ENCODE results near the gene TEX101.
A peak's percentile ranks its signal among the peaks of the same experiment; 100 is the strongest.
"Not testable (repeated sequence)": the region's sequence is repeated elsewhere in the genome, so short reads cannot be mapped to it uniquely, and the experiment has no call there.

The TEX101 gene

DNA sequence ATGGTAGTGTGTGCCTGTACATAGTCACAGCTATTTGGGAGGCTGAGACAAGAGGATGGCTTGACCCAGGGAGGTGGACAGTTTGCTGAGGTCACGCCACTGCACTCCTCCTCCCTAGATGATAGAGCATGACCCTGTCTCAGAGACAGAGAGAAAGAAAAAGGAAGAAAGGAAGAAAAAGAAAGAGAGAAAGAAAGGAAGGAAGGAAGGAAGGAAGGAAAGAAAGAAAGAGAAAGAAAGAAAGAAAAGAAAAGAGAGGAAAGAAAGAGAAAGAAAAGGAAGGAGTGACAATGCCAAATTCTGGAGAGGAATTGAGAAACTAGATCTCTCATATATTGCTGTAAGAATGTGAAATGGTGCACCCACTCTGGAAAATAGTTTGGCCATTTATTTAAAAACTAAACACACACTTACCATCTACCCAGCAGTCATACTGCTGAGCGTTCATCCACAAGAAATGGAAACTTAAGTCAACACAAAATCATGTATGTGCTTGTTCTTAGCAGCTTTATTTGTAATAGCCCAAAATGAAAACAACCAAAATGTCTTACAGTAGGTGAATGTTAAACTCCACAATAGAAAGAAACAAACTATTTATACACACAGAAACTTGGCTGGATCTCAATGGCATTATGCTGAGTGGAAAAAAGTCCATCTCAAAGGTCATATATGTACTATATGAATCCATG lies 7.5 kb downstream of the TEX101 start:
- no peak for DNase-seq

DNA sequence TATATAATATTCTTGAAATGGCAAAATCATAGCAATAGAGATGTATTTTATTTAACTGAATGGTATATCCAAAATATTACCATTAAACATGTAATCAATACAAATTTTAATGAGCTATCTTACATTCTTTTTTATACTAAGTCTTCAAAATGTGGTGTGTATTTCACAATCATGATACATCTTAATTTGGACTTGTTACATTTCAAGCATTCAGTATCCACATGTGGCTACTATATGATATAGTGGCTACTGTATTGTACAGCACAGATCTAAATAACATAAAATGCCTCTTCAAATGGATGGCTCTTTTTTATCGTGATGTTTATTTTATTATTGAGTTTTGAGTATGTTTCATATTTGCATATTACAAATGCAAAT lies 8.0 kb downstream of the TEX101 start:
- no peak for DNase-seq

DNA sequence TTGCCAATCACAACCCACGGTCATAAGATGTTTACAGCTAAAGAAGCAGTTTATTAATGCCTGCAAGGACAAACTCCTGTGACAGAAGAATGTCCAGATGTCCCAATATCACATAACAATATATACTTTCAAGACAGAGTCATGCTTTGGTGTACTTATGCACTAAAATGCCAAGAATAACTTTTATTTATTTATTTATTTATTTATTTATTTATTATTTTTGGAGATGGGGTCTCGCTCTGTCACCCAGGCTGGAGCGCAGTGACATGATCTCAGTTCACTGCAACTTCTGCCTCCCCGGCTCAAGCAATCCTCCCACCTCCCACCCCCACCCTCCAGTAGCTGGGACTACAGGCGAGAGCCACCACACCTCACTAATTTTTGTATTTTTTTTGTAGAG lies 9.1 kb downstream of the TEX101 start:
- no peak for DNase-seq

GRCh38 chr19:43425567-43426392 lies 11.1 kb downstream of the TEX101 start:
- DNase-seq, result no peak

- no peak for DNase-seq
Observed at GRCh38 chr19:43429395-43429794, 14.7 kb downstream of the TEX101 start.

GRCh38 chr19:43430142-43430710 lies 15.5 kb downstream of the TEX101 start:
- DNase-seq, result no peak

DNA sequence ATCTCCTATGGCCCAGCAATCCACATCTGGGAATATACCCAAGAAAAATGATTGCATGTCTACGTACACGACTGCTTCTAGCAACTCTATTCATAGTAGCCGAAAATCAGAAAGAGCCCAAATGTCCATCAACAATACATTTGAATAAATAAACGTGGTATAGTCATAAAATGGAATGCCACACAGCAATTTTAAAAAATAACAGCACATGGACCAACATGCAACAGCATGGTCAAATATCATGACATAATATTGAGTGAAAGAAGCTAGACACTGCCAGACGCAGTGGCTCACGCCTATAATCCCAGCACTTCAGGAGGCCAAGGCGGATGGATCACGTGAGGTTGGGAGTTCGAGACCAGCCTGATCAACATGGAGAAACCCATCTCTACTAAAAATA lies 16.3 kb downstream of the TEX101 start:
- no peak for DNase-seq

- no peak for DNase-seq
Observed at GRCh38 chr19:43433358-43433673, 18.6 kb downstream of the TEX101 start.

GRCh38 chr19:43433689-43434088 lies 19.0 kb downstream of the TEX101 start:
- DNase-seq, result no peak

DNA sequence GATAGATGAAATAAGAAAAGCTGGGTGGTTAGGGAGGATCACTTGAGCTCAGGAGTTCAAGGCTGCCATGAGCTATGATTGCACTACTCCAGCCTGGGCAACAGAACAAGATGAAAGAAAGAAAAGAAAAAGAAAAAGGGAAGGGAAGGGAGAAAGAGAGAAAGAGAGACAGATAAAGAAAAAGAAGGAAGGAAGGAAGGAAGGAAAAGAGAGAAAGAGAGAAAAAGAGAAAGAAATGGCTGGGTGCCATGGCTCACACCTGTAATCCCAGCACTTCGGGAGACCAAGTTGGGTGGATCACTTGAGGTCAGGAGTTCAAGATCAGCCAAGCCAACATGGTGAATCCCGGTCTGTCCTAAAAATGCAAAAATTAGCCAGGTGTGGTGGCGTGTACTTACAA lies 21.1 kb downstream of the TEX101 start:
- no peak for DNase-seq

DNA sequence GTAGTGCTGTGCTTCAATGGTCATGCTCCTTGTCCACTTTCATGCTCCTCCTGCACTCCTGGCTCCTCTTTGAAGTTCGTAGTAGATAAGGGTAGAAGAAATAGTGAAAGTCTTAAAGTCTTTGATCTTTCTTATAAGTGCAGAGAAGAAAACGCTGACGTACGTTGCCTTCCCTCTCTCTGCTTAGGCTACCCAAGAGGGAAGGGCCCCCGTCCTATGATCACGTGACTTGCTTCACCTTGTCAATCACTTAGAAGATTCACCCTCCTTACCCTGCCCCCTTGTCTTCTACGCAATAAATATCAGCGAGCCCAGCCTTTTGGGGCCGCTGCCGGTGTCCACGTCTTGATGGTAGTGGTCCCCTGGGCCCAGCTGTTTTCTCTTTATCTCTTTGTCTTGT lies 22.6 kb downstream of the TEX101 start:
- DNase-seq, result not testable (repeated sequence)

DNA sequence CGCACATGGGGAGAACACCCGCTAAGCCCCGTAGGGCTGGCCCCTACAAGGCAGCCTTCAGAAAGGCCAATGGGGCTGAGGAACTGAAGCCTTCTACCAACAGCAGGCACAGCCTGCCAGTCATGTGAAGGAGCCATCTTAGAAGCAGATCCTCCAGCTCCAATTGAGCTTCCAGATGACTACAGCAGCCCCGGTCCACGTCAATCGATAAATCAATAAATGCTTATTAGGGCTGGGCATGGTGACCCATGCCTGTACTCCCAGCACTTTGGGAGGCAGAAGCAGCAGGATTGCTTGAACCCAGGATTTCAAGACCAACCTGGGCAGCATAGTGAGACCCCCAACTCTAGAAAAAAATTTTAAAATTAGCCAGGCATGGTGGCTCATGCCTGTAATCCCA lies 23.0 kb downstream of the TEX101 start:
- no peak for DNase-seq

- no peak for DNase-seq
Observed at GRCh38 chr19:43438291-43439031, 23.8 kb downstream of the TEX101 start.

DNA sequence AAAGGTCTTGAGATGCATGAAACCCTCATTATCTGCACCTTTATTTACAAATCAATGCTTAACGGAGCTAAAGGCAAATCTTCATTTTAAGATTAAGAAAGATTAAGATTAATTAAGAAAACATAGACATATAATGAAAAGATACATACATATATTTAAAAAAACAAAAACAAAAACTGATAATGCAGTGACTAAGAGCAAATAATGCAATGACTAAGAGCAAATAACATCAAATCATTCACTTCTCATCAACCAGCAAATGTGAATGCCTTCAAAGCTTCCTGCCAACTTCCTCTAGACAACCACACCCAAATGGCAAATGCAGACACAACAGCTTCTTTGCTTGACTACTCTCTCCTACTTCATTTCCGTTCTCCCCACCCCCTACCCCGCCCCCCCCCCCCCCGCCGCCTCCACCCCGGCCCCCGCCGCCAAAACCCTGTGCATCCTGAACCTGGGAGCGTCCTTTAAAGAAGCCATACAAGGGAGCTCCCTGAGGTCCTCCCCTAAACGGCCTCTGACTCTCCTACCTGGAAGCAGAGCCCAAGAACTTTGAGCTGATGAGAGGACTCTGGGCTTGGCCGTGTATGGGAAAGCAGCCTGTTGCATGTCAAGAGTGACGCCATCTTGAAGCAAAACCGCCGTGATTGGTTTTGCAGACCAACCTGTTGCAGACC lies 24.5 kb downstream of the TEX101 start:
- no peak for DNase-seq

DNA sequence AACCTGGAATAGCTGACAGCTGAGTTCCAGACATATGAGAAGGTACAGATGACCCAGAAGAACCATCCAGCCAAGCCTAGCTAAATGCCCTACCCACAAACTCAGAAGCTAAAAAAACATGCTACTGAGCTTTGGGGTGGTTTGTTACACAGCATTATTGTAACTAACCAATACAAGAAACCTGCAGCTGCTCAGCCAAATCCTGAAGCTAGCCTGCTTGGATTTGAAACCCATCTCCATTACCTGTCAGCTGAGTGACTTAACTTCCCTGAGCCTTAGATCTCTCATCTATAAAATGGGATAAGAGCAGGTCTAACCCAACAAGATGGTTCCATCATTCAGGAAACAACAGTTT lies 25.0 kb downstream of the TEX101 start:
- no peak for DNase-seq

DNA sequence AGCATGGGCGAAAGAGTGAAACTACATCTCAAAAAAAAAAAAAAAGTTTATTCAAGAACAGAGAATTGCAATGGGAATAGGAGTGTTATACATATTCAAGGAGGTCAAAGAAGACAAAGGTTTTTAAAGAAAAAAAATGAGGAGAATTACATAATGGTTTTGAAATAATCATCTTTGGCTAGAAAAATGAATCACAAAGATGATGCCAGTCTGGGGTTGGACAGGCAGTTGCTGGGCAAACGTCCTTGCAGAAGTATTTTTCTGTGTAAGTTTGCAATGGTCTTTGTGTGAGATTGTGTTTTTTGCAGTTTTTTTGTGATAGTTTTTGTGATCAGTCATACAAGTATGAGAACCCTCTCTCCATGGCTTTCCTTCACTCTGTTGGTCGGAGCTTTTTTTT lies 27.0 kb downstream of the TEX101 start:
- no peak for DNase-seq

- not testable (repeated sequence) for DNase-seq
Observed at GRCh38 chr19:43444091-43444490, 29.4 kb downstream of the TEX101 start.

DNA sequence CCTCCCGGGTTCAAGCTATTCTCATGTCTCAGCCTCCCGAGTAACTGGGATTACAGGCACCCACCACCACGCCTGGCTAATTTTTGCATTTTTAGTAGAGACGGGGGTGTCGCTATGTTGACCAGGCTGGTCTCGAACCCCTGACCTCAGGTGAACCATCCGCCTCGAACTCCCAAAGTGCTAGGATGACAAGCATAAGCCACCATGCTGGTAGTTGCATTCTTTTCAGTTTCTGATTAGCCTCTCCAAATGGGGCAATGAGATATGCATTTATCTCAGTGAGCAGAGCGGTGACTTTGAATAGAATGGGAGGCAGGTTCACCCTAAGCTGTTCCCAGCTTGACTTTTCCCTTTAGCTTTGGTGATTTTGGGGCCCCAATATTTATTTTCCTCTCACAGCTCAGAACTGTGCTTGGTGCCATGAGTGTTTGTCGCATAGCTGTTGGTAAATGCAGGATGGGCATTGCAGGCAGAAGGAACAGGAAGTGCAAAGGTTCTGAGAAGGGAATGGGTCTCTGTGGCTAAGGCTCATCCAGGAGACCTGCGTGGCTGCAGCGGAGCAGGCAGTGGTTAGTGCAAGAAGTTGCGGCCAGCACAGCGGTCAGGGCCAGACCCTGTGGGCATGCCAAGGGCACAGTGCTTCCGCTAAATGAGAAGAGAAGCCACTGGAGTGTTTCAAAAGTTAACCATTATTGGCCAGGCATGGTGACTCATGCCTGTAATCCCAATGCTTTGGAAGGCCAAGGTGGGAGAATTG lies 30.0 kb downstream of the TEX101 start:
- DNase-seq, result no peak

DNA sequence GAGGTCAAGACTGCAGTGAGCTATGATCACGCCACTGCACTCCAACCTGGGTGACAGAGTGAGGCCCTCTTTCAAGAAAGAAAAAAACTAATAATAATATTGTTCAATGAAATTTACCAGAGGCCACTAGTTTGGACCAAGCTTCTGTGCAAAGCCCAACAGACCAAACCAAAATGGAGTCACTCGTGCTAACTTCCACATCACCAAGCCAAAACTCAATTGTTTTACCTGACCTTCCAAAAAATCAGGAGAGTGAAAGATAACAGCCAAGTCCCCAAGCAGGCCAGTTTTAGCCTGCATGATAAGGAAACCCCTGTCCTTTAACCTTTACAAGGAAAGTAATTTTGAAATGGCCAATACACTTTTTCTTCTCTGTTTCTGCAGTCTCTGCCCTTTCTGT lies 30.7 kb downstream of the TEX101 start:
- DNase-seq, result no peak

GRCh38 chr19:43446746-43447489 lies 32.2 kb downstream of the TEX101 start:
- peak; percentile 62 for DNase-seq

GRCh38 chr19:43447655-43448054 lies 33.0 kb downstream of the TEX101 start:
- DNase-seq, result no peak

GRCh38 chr19:43450545-43450997 lies 35.9 kb downstream of the TEX101 start:
- DNase-seq, result no peak

Data from NCI-H510A treated with DMSO at 0.1 percent for 48 hours (cell line).